GM12878 (cell line): Measurements from ENCODE around the gene XG.

Source experiments
- CREM ChIP-seq: IDR thresholded peaks from 2 replicates; pipeline ENCODE4 v1.6.1; 2014; ENCODE audit warnings: antibody characterized with exemption, low read depth
- EP300 ChIP-seq, 2 experiments: fragments of 150-350 bp in 1 of 2; IDR thresholded peaks; 2 replicates each; pipeline ENCODE4 v1.6.1; 2011 to 2012; ENCODE audit warnings: low read depth in 2 of 2, low read length in 2 of 2, borderline replicate concordance in 1 of 2, improper control_type of control experiment in 1 of 2, inconsistent platforms in 1 of 2; ENCODE audit not compliant: control insufficient read depth in 1 of 2
- FOXK2 ChIP-seq: fragments of 450-650 bp; IDR thresholded peaks from 2 replicates; pipeline ENCODE4 v1.6.1; 2017; ENCODE audit warnings: mild to moderate bottlenecking, moderate library complexity
- HCFC1 ChIP-seq: fragments of 150-350 bp; IDR thresholded peaks from 2 replicates; pipeline ENCODE4 v1.6.1; 2014; ENCODE audit warnings: low read length
- HDAC2 ChIP-seq: fragments of 200-600 bp; sonication (generic); IDR thresholded peaks from 2 replicates; pipeline ENCODE4 v1.6.1; 2017
- IKZF2 ChIP-seq, 2 experiments: fragments of 450-650 bp; IDR thresholded peaks; 2 replicates each; pipeline ENCODE4 v1.6.1; 2017; ENCODE audit warnings: mild to moderate bottlenecking in 2 of 2, moderate library complexity in 2 of 2
- POLR2A ChIP-seq: IDR thresholded peaks from 2 replicates; pipeline ENCODE4 v1.6.1; 2011; ENCODE audit warnings: low read depth, mild to moderate bottlenecking, low read length
- RAD21 ChIP-seq: IDR thresholded peaks from 2 replicates; pipeline ENCODE4 v1.6.1; 2011; ENCODE audit warnings: mild to moderate bottlenecking, low read depth, low read length, moderate library complexity; ENCODE audit not compliant: insufficient read depth
- RELA ChIP-seq: fragments of 450-650 bp; IDR thresholded peaks from 2 replicates; pipeline ENCODE4 v1.8.0; 2014; ENCODE audit warnings: borderline replicate concordance; ENCODE audit not compliant: partially characterized antibody
- TF ChIP-seq, protein P1 (sequence below): IDR thresholded peaks from 2 replicates; pipeline ENCODE4 v1.6.1; 2011; ENCODE audit warnings: mild to moderate bottlenecking, low read depth, low read length, moderate library complexity; ENCODE audit not compliant: insufficient replicate concordance
- TF ChIP-seq, protein P2 (sequence below), 3 experiments: IDR thresholded peaks in 2 of 3; conservative IDR thresholded peaks in 1 of 3; 2 replicates each; pipeline ENCODE4 v1.5.1; 2011; ENCODE audit warnings: low read depth in 3 of 3, low read length in 3 of 3, mild to moderate bottlenecking in 3 of 3, control low read depth in 2 of 3, moderate library complexity in 2 of 3, inconsistent platforms in 1 of 3, mixed read lengths in 1 of 3; ENCODE audit not compliant: control insufficient read depth in 2 of 3, insufficient read depth in 1 of 3; ENCODE audit errors: extremely low read depth in 1 of 3
- TF ChIP-seq, protein P3 (sequence below): fragments of 450-650 bp; IDR thresholded peaks from 2 replicates; pipeline ENCODE4 v1.6.1; 2017; ENCODE audit warnings: borderline replicate concordance
- TF ChIP-seq, protein P4 (sequence below): fragments of 450-650 bp; IDR thresholded peaks from 2 replicates; pipeline ENCODE4 v1.6.1; 2016; ENCODE audit warnings: mild to moderate bottlenecking
- TF ChIP-seq, protein P5 (sequence below): fragments of 150-350 bp; IDR thresholded peaks from 2 replicates; pipeline ENCODE4 v1.6.1; 2016; ENCODE audit warnings: low read depth, low read length

DNA sequence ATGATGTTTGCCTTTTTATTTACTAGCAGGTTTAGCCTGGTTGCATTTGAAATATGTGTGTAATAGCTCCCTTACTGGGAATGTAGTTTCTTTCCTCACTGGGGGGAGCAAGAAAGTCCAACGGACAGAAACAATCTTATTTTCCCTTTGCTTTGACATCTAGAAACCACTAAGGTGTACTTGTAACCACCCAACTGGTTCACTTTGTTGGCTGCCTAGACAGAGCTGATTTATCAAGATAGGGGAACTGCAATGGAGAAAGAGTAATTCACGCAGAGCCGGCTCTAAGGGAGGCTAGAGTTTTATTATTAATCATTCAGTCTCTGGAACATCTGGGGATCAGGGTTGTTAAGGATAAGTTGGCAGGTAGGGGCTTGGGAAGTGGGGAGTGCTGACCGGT is 30.3 kb downstream of the XG start:
- TF ChIP-seq RELA (no peak), FOXK2 (no peak), IKZF2 (IDR thresholded peaks at IDR 0.05) (no peak), HDAC2 (no peak), EP300 (IDR thresholded peaks at IDR 0.05; ENCODE audit: borderline replicate concordance in 1 of 2, control insufficient read depth in 1 of 2, low read depth in 2 of 2, low read length in 2 of 2) (no peak), HCFC1 (no peak), CREM (no peak), POLR2A (no peak), RAD21 (no peak)
- TF ChIP-seq, protein P1, sequence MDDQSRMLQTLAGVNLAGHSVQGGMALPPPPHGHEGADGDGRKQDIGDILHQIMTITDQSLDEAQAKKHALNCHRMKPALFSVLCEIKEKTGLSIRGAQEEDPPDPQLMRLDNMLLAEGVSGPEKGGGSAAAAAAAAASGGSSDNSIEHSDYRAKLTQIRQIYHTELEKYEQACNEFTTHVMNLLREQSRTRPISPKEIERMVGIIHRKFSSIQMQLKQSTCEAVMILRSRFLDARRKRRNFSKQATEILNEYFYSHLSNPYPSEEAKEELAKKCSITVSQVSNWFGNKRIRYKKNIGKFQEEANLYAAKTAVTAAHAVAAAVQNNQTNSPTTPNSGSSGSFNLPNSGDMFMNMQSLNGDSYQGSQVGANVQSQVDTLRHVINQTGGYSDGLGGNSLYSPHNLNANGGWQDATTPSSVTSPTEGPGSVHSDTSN = no peak
- TF ChIP-seq, protein P2, sequence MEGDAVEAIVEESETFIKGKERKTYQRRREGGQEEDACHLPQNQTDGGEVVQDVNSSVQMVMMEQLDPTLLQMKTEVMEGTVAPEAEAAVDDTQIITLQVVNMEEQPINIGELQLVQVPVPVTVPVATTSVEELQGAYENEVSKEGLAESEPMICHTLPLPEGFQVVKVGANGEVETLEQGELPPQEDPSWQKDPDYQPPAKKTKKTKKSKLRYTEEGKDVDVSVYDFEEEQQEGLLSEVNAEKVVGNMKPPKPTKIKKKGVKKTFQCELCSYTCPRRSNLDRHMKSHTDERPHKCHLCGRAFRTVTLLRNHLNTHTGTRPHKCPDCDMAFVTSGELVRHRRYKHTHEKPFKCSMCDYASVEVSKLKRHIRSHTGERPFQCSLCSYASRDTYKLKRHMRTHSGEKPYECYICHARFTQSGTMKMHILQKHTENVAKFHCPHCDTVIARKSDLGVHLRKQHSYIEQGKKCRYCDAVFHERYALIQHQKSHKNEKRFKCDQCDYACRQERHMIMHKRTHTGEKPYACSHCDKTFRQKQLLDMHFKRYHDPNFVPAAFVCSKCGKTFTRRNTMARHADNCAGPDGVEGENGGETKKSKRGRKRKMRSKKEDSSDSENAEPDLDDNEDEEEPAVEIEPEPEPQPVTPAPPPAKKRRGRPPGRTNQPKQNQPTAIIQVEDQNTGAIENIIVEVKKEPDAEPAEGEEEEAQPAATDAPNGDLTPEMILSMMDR (IDR thresholded peaks at IDR 0.05 in 2 of 3, conservative IDR thresholded peaks at IDR 0.05 in 1 of 3; ENCODE audit: control insufficient read depth in 2 of 3, extremely low read depth in 1 of 3, insufficient read depth in 1 of 3, low read depth in 3 of 3, low read length in 3 of 3) = no peak
- TF ChIP-seq, protein P3, sequence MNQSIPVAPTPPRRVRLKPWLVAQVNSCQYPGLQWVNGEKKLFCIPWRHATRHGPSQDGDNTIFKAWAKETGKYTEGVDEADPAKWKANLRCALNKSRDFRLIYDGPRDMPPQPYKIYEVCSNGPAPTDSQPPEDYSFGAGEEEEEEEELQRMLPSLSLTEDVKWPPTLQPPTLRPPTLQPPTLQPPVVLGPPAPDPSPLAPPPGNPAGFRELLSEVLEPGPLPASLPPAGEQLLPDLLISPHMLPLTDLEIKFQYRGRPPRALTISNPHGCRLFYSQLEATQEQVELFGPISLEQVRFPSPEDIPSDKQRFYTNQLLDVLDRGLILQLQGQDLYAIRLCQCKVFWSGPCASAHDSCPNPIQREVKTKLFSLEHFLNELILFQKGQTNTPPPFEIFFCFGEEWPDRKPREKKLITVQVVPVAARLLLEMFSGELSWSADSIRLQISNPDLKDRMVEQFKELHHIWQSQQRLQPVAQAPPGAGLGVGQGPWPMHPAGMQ = no peak
- TF ChIP-seq, protein P4, sequence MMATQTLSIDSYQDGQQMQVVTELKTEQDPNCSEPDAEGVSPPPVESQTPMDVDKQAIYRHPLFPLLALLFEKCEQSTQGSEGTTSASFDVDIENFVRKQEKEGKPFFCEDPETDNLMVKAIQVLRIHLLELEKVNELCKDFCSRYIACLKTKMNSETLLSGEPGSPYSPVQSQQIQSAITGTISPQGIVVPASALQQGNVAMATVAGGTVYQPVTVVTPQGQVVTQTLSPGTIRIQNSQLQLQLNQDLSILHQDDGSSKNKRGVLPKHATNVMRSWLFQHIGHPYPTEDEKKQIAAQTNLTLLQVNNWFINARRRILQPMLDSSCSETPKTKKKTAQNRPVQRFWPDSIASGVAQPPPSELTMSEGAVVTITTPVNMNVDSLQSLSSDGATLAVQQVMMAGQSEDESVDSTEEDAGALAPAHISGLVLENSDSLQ = no peak
- TF ChIP-seq, protein P5, sequence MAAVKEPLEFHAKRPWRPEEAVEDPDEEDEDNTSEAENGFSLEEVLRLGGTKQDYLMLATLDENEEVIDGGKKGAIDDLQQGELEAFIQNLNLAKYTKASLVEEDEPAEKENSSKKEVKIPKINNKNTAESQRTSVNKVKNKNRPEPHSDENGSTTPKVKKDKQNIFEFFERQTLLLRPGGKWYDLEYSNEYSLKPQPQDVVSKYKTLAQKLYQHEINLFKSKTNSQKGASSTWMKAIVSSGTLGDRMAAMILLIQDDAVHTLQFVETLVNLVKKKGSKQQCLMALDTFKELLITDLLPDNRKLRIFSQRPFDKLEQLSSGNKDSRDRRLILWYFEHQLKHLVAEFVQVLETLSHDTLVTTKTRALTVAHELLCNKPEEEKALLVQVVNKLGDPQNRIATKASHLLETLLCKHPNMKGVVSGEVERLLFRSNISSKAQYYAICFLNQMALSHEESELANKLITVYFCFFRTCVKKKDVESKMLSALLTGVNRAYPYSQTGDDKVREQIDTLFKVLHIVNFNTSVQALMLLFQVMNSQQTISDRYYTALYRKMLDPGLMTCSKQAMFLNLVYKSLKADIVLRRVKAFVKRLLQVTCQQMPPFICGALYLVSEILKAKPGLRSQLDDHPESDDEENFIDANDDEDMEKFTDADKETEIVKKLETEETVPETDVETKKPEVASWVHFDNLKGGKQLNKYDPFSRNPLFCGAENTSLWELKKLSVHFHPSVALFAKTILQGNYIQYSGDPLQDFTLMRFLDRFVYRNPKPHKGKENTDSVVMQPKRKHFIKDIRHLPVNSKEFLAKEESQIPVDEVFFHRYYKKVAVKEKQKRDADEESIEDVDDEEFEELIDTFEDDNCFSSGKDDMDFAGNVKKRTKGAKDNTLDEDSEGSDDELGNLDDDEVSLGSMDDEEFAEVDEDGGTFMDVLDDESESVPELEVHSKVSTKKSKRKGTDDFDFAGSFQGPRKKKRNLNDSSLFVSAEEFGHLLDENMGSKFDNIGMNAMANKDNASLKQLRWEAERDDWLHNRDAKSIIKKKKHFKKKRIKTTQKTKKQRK = no peak
